ENCODE data around the gene TTC38. TPM values are rescaled to one million over a fixed set of nuclear protein-coding genes. Genes with fewer than 3 reads are reported as not detected.

TTC38 gene
- polyA plus RNA-seq, 2 of the 4 experiments (the other 2 are of a cell fraction): 12.4 to 22.1 TPM

DNA sequence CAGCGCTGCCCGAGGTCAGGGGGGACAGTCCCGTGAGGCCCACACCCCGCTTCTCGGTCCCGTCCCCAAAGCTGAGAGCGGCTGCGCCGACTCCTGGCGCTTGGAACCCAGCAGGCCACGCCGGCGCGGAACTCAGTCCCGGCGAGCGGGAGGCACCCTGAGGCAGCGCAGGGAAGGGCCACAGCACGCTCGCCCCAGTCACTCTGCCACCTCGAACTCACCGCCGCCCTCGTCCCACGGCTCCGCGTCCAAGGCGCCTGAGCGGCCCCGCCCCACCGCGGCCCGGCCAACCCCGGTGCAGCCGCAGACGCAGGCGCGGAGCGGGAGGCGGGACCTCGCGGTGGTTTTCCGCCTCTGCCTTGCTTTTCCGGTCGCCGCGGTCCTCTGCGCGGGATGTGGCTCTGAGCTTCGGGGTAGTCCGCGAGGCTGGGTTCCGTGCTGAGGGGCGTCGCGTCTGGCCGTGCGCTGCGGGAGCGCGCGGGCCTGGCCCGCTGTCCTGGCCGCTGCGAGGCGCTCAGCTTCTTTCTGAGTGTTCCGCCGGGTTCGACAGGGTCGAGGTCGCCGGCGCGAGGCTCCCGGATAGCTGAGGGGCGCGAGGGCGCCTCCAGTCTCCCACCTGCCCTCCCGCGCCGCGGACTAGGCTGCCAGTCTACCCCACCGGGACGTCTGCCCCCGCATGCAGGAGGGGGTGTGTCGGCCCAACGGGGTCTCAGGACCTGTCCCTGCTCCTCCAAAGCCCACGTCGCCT is 17.6 kb upstream of the TTC38 start, which contains the start of gene CDPF1:
Gene CDPF1 (minus strand): TSS at position 259 of the 748 bp plus-strand sequence. CDS start 2,009 bp downstream, outside the sequence.
- CTCF ChIA-PET: interaction anchor here (1.0 to 1.3 kb wide), 2 partner anchors 26 to 128 kb away, joined by 3 to 6 read pairs; no protein-coding TSS in a partner anchor
- no peak for FAIRE-seq
- WGBS (ENCODE audit: missing lambda C conversion rate): no CpG with 5 or more reads among the region's 89 CpGs
- Histone ChIP-seq H3K4me2 (peak within 1 kb of the TSS; percentile 96), H3K27ac (peak within 1 kb of the TSS; percentile 95 to 96), H3K4me1 (peaks cover 5% of the 10 kb centered on the region; the same call in 1 of the 3 replicates), H3K4me3 (peak within 1 kb of the TSS; percentile 96), H3K9me3 (no peaks in the 10 kb centered on the region)
- peak; percentile 69 to 77 for DNase-seq (ENCODE audit: low read depth in 1 of 2, low spot score in 1 of 2)
- peak; percentile 95 to 99 for ATAC-seq
- POLR2A ChIA-PET: interaction anchor here (1.0 kb wide), 1 partner anchor 18 kb away, joined by 6 read pairs; the partner anchor contains the start of gene TTC38
- TF ChIP-seq PHF8 (IDR thresholded peaks at IDR 0.05; ENCODE audit: borderline replicate concordance, low read depth): 0 out of 2 replicates have a peak, but pooled peaks have one; percentile 15
- no peak for TF ChIP-seq CEBPB (IDR thresholded peaks at IDR 0.05)
- TF ChIP-seq, protein P1, sequence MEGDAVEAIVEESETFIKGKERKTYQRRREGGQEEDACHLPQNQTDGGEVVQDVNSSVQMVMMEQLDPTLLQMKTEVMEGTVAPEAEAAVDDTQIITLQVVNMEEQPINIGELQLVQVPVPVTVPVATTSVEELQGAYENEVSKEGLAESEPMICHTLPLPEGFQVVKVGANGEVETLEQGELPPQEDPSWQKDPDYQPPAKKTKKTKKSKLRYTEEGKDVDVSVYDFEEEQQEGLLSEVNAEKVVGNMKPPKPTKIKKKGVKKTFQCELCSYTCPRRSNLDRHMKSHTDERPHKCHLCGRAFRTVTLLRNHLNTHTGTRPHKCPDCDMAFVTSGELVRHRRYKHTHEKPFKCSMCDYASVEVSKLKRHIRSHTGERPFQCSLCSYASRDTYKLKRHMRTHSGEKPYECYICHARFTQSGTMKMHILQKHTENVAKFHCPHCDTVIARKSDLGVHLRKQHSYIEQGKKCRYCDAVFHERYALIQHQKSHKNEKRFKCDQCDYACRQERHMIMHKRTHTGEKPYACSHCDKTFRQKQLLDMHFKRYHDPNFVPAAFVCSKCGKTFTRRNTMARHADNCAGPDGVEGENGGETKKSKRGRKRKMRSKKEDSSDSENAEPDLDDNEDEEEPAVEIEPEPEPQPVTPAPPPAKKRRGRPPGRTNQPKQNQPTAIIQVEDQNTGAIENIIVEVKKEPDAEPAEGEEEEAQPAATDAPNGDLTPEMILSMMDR (IDR thresholded peaks at IDR 0.05): no peak
- TF ChIP-seq JUN (IDR thresholded peaks at IDR 0.05): peak; percentile 40 to 79; a peak in 3 of 5 replicates
- TF ChIP-seq, protein P2, sequence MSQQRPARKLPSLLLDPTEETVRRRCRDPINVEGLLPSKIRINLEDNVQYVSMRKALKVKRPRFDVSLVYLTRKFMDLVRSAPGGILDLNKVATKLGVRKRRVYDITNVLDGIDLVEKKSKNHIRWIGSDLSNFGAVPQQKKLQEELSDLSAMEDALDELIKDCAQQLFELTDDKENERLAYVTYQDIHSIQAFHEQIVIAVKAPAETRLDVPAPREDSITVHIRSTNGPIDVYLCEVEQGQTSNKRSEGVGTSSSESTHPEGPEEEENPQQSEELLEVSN (IDR thresholded peaks at IDR 0.05; ENCODE audit: borderline replicate concordance, low read depth): peak; percentile 97
- TF ChIP-seq, protein P3, sequence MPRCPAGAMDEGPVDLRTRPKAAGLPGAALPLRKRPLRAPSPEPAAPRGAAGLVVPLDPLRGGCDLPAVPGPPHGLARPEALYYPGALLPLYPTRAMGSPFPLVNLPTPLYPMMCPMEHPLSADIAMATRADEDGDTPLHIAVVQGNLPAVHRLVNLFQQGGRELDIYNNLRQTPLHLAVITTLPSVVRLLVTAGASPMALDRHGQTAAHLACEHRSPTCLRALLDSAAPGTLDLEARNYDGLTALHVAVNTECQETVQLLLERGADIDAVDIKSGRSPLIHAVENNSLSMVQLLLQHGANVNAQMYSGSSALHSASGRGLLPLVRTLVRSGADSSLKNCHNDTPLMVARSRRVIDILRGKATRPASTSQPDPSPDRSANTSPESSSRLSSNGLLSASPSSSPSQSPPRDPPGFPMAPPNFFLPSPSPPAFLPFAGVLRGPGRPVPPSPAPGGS (IDR thresholded peaks at IDR 0.05): peak; percentile 89; the same call in 2 of the 3 replicates
- TF ChIP-seq, protein P4, sequence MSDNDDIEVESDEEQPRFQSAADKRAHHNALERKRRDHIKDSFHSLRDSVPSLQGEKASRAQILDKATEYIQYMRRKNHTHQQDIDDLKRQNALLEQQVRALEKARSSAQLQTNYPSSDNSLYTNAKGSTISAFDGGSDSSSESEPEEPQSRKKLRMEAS (IDR thresholded peaks at IDR 0.05): peak; percentile 92
- no peak for TF ChIP-seq ESRRA (IDR thresholded peaks at IDR 0.05; ENCODE audit: borderline replicate concordance, low read length)
- TF ChIP-seq POLR2A (IDR thresholded peaks at IDR 0.05; ENCODE audit: low read length): peak; percentile 74

DNA sequence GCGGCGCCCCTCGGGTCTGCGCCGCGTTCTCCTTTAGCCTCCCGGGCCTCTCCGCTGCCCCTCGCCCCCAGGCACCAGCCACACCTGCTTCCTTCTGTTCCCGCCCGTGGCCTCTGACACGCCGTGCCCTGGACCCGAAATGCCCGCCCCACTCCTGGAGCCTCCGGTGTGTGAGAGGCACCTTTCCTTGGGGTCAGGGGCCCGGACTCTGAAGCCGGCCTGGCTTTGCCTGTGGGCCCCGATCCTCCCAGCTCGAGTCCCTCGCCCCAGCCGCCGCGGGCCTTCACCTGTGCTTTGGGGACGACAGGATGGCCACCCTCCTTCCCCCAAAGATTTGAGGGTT is 17.1 kb upstream of the TTC38 start:
- no peak for FAIRE-seq
- DNase-seq (ENCODE audit: low read depth in 1 of 2, low spot score in 1 of 2): no peak
- Histone ChIP-seq H3K4me3 (peak overlapping the region; percentile 96), H3K4me2 (peak overlapping the region; percentile 96), H3K27ac (peak overlapping the region; percentile 95 to 96), H3K4me1 (peaks cover 5% of the 10 kb centered on the region; the same call in 1 of the 3 replicates), H3K9me3 (no peaks in the 10 kb centered on the region)
- WGBS (ENCODE audit: missing lambda C conversion rate): 0% methylated on average over 1 of the region's 25 CpGs
- no peak for TF ChIP-seq JUNB (IDR thresholded peaks at IDR 0.05)
- no peak for TF ChIP-seq NR3C1 (IDR thresholded peaks at IDR 0.05)
- no peak for TF ChIP-seq HOXB5 (CRISPR knock-in tag; IDR thresholded peaks at IDR 0.05)
- no peak for TF ChIP-seq FOSL2 (IDR thresholded peaks at IDR 0.05)
- TF ChIP-seq FOSL2 (CRISPR knock-in tag; IDR thresholded peaks at IDR 0.05): no peak
- peak in 1 of 2 experiments; percentile 35; a peak in 3 of 6 replicates for ATAC-seq
- CTCF ChIA-PET: interaction anchor here (1.0 to 1.3 kb wide), 2 partner anchors 25 to 129 kb away, joined by 3 to 6 read pairs; no protein-coding TSS in a partner anchor
- POLR2A ChIA-PET: interaction anchor here (1.0 kb wide), 1 partner anchor 17 kb away, joined by 6 read pairs; the partner anchor contains the start of gene TTC38

DNA sequence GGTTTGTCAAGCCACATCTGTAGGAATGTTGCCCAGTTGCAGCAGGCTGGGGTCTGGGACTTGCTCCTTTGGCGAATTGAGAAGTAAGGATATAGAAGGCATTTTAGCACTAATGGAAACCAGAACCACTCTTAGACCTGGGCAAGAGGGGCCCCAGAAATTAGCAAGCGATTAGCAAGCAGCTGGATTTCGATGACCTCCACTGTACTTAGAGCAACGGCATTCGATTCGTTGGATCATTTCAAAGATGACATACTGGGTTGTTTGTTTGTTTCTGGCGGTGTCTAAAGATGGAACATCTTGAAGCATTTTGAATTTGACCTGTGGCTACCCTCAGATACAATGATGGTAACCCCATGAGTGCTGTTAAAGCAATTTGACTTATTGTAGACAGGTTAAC is 16.5 kb upstream of the TTC38 start:
- ChIA-PET CTCF (no interaction called here), POLR2A (no interaction called here)
- peaks cover 5% of the 10 kb centered on the region; the same call in 1 of the 3 replicates for H3K4me1 ChIP-seq
- no peak for FAIRE-seq
- peak overlapping the region in 1 of 2 experiments; percentile 96; a peak in 3 of 6 replicates for H3K27ac ChIP-seq
- ATAC-seq: no peak
- DNase-seq (ENCODE audit: low read depth in 1 of 2, low spot score in 1 of 2): no peak
- H3K4me3 ChIP-seq: peak overlapping the region; percentile 96; the same call in 2 of the 3 replicates
- no peaks in the 10 kb centered on the region for H3K9me3 ChIP-seq
- peak overlapping the region; percentile 96 for H3K4me2 ChIP-seq
- TF ChIP-seq MAFK (IDR thresholded peaks at IDR 0.05; ENCODE audit: partially characterized antibody) (no peak), POLR2AphosphoS2 (conservative IDR thresholded peaks at IDR 0.05; ENCODE audit: low read length) (no peak), TP53 (CRISPR knock-in tag; IDR thresholded peaks at IDR 0.05) (no peak), JUN (IDR thresholded peaks at IDR 0.05) (no peak), GATA3 (IDR thresholded peaks at IDR 0.05; ENCODE audit: borderline replicate concordance) (no peak), KDM5A (IDR thresholded peaks at IDR 0.05) (no peak), KDM1A (IDR thresholded peaks at IDR 0.05; ENCODE audit: low read depth) (no peak), ZSCAN20 (CRISPR knock-in tag; IDR thresholded peaks at IDR 0.05) (no peak), FOXS1 (CRISPR knock-in tag; IDR thresholded peaks at IDR 0.05) (no peak), CBX8 (IDR thresholded peaks at IDR 0.05) (no peak), NFE2L2 (conservative IDR thresholded peaks at IDR 0.05; ENCODE audit: low read length) (no peak), ZC3H11A (IDR thresholded peaks at IDR 0.05) (no peak), EHF (CRISPR knock-in tag; IDR thresholded peaks at IDR 0.05) (no peak), POLR2A (IDR thresholded peaks at IDR 0.05; ENCODE audit: low read length) (no peak)
- TF ChIP-seq, protein P4 (IDR thresholded peaks at IDR 0.05): no peak
- WGBS (ENCODE audit: missing lambda C conversion rate): 95% methylated on average over 7 of the region's 7 CpGs
